K562 (cell line): ENCODE measurements around the gene STT3B. TPM values are rescaled to one million over a fixed set of nuclear protein-coding genes. Genes with fewer than 3 reads are reported as not detected.
A peak's percentile ranks its signal among the peaks of the same experiment; 100 is the strongest.

Source experiments
- ATAC-seq: fragments of 200-7000 bp; cut with Tn5 transposase; 3 replicates; pipeline ENCODE4 v1.9.1; 2020; ENCODE audit warnings: moderate library complexity
- BruUV-seq: library from RNA; stranded (reverse); fragments of 400-500 nt; replicated peaks from 2 replicates; lab custom pipeline; 2021; lab: Mats Ljungman, UMichigan
- CTCF ChIA-PET: fragments of 300-600 bp; formaldehyde crosslinking; extraction: SDS; loops from one replicate; lab custom pipeline; 2021; ENCODE audit warnings: low intra/inter-chr PET ratio; lab: Yijun Ruan, JAX
- POLR2A ChIA-PET: fragments of 300-600, 350-650 bp; sonication (Branson Sonifier 250); formaldehyde crosslinking; extraction: SDS; loops from one replicate; lab custom pipeline; 2021; ENCODE audit warnings: antibody characterized with exemption, inconsistent platforms; lab: Yijun Ruan, JAX
- DNase-seq, 4 experiments: peaks; one replicate each; pipeline versions ENCODE4 v3.0.0 to v3.0.0-alpha.2; 2011 to 2018; ENCODE audit warnings: low spot score in 3 of 4, mixed read lengths in 3 of 4; ENCODE audit errors: extremely low read depth in 1 of 4
- FAIRE-seq: peaks from 2 replicates; lab custom pipeline; 2011; peaks lifted over from hg19 to GRCh38; lab: Jason Lieb, UNC
- H2AFZ ChIP-seq: 2 replicates; pipeline ENCODE4 v1.6.0; 2011; ENCODE audit warnings: low read depth, low read length, control low read depth, inconsistent platforms
- H3K27ac ChIP-seq: fragments of 200-600 bp; 3 replicates; pipeline ENCODE4 v1.8.0; 2011; ENCODE audit warnings: low read depth, mild to moderate bottlenecking, control low read depth, inconsistent platforms, low read length, moderate library complexity, mixed read lengths; ENCODE audit errors: extremely low read depth
- H3K27me3 ChIP-seq, 2 experiments: fragments of 300-600 bp in 1 of 2; 2 replicates in 1 of 2; 3 replicates in 1 of 2; pipeline versions ENCODE4 v1.6.0 to v1.8.0; 2011; ENCODE audit warnings: inconsistent platforms in 2 of 2, low read length in 2 of 2, mild to moderate bottlenecking in 1 of 2, mixed read lengths in 1 of 2, moderate library complexity in 1 of 2; ENCODE audit not compliant: control insufficient read depth in 2 of 2, insufficient read depth in 2 of 2
- H3K36me3 ChIP-seq: fragments of 300-600 bp; 3 replicates; pipeline ENCODE4 v1.8.0; 2011; ENCODE audit warnings: mild to moderate bottlenecking, low read length, inconsistent platforms; ENCODE audit not compliant: control insufficient read depth, insufficient read depth
- H3K4me1 ChIP-seq, 2 experiments: fragments of 200-600 bp in 1 of 2; replicated peaks in 1 of 2; 2 replicates in 1 of 2; 3 replicates in 1 of 2; pipeline versions ENCODE4 v1.5.1 to v1.8.0; 2011; ENCODE audit warnings: inconsistent platforms in 2 of 2, low read length in 2 of 2, mild to moderate bottlenecking in 1 of 2, mixed read lengths in 1 of 2, moderate library complexity in 1 of 2; ENCODE audit not compliant: control insufficient read depth in 2 of 2, insufficient read depth in 2 of 2
- H3K4me2 ChIP-seq: 2 replicates; pipeline ENCODE4 v1.6.1; 2011; ENCODE audit warnings: low read length, control low read depth, inconsistent platforms, mixed read lengths; ENCODE audit not compliant: insufficient read depth
- H3K4me3 ChIP-seq: fragments of 200-600 bp; sonication (generic), shearing (Covaris generic); 2 replicates; pipeline ENCODE4 v1.5.1; 2016; ENCODE audit warnings: control low read depth, inconsistent platforms
- H3K79me2 ChIP-seq: fragments of 200-600 bp; 3 replicates; pipeline ENCODE4 v1.8.0; 2011; ENCODE audit warnings: low read length, inconsistent platforms; ENCODE audit not compliant: control insufficient read depth, insufficient read depth
- H3K9ac ChIP-seq, 2 experiments: 2 replicates each; pipeline versions ENCODE4 v1.6.0 to v1.6.1; 2011; ENCODE audit warnings: low read depth in 2 of 2, low read length in 2 of 2, control low read depth in 1 of 2, inconsistent platforms in 1 of 2, mild to moderate bottlenecking in 1 of 2, mixed read lengths in 1 of 2; ENCODE audit not compliant: insufficient read depth in 1 of 2
- H3K9me1 ChIP-seq: one replicate; pipeline ENCODE4 v1.6.0; 2011; ENCODE audit warnings: inconsistent platforms, mild to moderate bottlenecking, low read length, moderate library complexity; ENCODE audit not compliant: control insufficient read depth, insufficient read depth
- H3K9me3 ChIP-seq: replicated peaks from 2 replicates; pipeline ENCODE4 v1.5.1; 2011; ENCODE audit warnings: low read depth, low read length, inconsistent platforms; ENCODE audit not compliant: control insufficient read depth, insufficient read depth
- H4K20me1 ChIP-seq: replicated peaks from 2 replicates; pipeline ENCODE4 v1.6.1; 2011; ENCODE audit warnings: low read length, inconsistent platforms, mixed read lengths; ENCODE audit not compliant: control insufficient read depth, insufficient read depth
- CBX3 ChIP-seq, 2 experiments: IDR thresholded peaks; 1 replicate in 1 of 2; 2 replicates in 1 of 2; pipeline ENCODE4 v1.6.1; 2012; ENCODE audit warnings: inconsistent platforms in 2 of 2, low read length in 2 of 2, borderline replicate concordance in 1 of 2, control low read depth in 1 of 2
- CREM ChIP-seq: IDR thresholded peaks from 2 replicates; pipeline ENCODE4 v1.6.1; 2014; ENCODE audit warnings: antibody characterized with exemption, low read depth
- FIP1L1 ChIP-seq: fragments of 200-400 bp; formaldehyde crosslinking; IDR thresholded peaks from 2 replicates; pipeline ENCODE4 v1.6.1; 2018; ENCODE audit warnings: mild to moderate bottlenecking, low read depth, low read length; ENCODE audit not compliant: poor library complexity, severe bottlenecking
- FOXA3 ChIP-seq, 2 experiments: fragments of 450-650 bp in 1 of 2; sonication (generic) in 1 of 2; formaldehyde crosslinking; IDR thresholded peaks in 1 of 2; conservative IDR thresholded peaks in 1 of 2; 2 replicates each; pipeline versions ENCODE4 v1.4.0 to v1.8.0; 2020 to 2022; ENCODE audit warnings: mild to moderate bottlenecking in 2 of 2, missing genetic modification reagents in 1 of 2
- KLF1 ChIP-seq: fragments of 450-650 bp; IDR thresholded peaks from 2 replicates; pipeline ENCODE4 v1.6.1; 2016; ENCODE audit warnings: missing genetic modification characterization, missing compliant biosample characterization
- MECOM ChIP-seq: fragments of 250-450 bp; sonication (Bioruptor Pico); IDR thresholded peaks from 2 replicates; pipeline ENCODE4 v1.8.0; 2022; ENCODE audit warnings: inconsistent platforms
- NFIC ChIP-seq: fragments of 450-650 bp; IDR thresholded peaks from 2 replicates; pipeline ENCODE4 v1.6.1; 2017; ENCODE audit warnings: mild to moderate bottlenecking, inconsistent platforms
- POLR2G ChIP-seq: fragments of 200-400 bp; formaldehyde crosslinking; IDR thresholded peaks from 2 replicates; pipeline ENCODE4 v1.6.1; 2017; ENCODE audit warnings: low read depth, mild to moderate bottlenecking, antibody characterized with exemption, low read length, moderate library complexity
- RBM22 ChIP-seq: fragments of 200-400 bp; formaldehyde crosslinking; IDR thresholded peaks from 2 replicates; pipeline ENCODE4 v1.6.1; 2018; ENCODE audit warnings: low read length, low read depth; ENCODE audit not compliant: poor library complexity, severe bottlenecking
- RBM39 ChIP-seq: fragments of 200-400 bp; formaldehyde crosslinking; optimal IDR thresholded peaks from 2 replicates; pipeline ENCODE3; 2018; ENCODE audit warnings: low read depth, low read length
- RUNX1 ChIP-seq: sonication (generic); IDR thresholded peaks from 2 replicates; pipeline ENCODE4 v1.6.1; 2016; ENCODE audit warnings: antibody characterized with exemption, low read depth
- SLC30A9 ChIP-seq: fragments of 250-450 bp; sonication (Bioruptor Pico); IDR thresholded peaks from 2 replicates; pipeline ENCODE4 v1.8.0; 2022; ENCODE audit warnings: mild to moderate bottlenecking, moderate library complexity
- TEAD2 ChIP-seq: fragments of 450-650 bp; IDR thresholded peaks from 2 replicates; pipeline ENCODE4 v1.6.1; 2016; ENCODE audit warnings: missing genetic modification characterization, control low read depth, missing compliant biosample characterization
- ZZZ3 ChIP-seq: fragments of 450-650 bp; IDR thresholded peaks from 2 replicates; pipeline ENCODE4 v1.6.1; 2016; ENCODE audit warnings: antibody characterized with exemption, mild to moderate bottlenecking, moderate library complexity
- WGBS: fragments of 100-300 bp; shearing (Covaris generic); methylation state at CpG from one replicate; pipeline ENCODE4 v1.1.6; 2016; ENCODE audit warnings: low coverage, mixed read lengths; ENCODE audit not compliant: insufficient coverage; ENCODE audit errors: missing lambda C conversion rate; 5-methylcytosine and 5-hydroxymethylcytosine counted together
- in situ Hi-C: fragments of 300-500 bp; cut with MboI; formaldehyde crosslinking; loops from 4 replicates; pipeline ENCODE4 v1.15.0; 2018; ENCODE audit warnings: inconsistent platforms, mixed read lengths
- intact Hi-C: fragments of 100-400 bp; cut with micrococcal nuclease; formaldehyde crosslinking; loops from 2 replicates; pipeline ENCODE4 v1.14.2; 2022
- polyA plus RNA-seq, 8 experiments: library from polyadenylated mRNA; depleted of rRNA in 4 of 8; stranded (reverse) in 5 of 8; unstranded in 3 of 8; fragments of >200 nt; fragmentation: Nextera tagmentation in 2 of 8; fragmentation: Illumina TruSeq in 1 of 8; extraction: Ambion mirVana in 2 of 8; extraction: Trizol in 1 of 8; gene quantifications; 2 replicates each; pipeline versions ENCODE4 v1.2.1 to v1.2.3, GENCODE V29; 2011 to 2014; ENCODE audit warnings: inconsistent platforms in 1 of 8, missing spikeins in 1 of 8
- total RNA-seq, 7 experiments: library from RNA; depleted of rRNA in 6 of 7; stranded (reverse); fragments of >200 nt in 6 of 7; fragmentation: Illumina TruSeq in 2 of 7; extraction: Trizol in 2 of 7; gene quantifications; 2 replicates each; pipeline versions ENCODE4 v1.2.1 to v1.2.3, GENCODE V29; 2011 to 2021; ENCODE audit warnings: low replicate concordance in 1 of 7

STT3B gene
- total and polyA plus RNA-seq, 9 of the 15 experiments (the other 6 are each of a cell fraction or from before 2014, with no cell fraction given) = 22.4 to 147 (median 100) TPM

DNA sequence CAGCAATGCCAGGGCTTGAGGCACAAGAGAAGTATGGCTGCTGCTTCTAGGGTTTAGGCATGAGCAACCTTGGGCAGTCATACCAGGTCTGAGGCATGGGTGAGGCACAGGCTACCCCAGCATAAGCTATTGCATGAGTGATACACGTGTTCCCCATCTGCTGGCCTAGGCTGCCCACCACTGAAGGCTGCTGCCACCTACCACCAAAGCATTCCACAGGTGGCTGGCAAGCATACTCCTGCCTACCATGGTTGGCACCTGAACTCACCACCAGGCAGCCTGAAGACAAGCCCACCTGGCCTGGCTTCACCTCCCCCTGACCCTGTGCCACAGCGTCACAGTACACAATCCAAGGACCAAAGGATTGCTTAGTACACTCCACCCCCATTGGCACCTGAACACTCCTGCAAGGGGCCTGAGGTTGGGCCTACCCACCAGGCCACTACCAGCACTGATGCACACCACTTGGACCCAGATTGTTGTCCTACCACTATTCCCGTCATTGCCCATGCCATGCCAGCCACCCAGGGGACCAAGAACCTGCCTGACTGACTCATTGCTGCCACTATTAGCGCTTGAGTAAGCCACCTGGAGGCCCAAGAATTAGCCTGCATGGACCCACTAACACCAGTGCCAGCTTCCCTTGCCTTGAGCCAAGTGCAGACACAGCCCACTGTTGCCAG, 115.7 kb downstream of the STT3B start:
- Histone ChIP-seq H3K27ac (no peak overlapping the region), H4K20me1 (no peaks in the 10 kb centered on the region), H3K4me1 (no peaks in the 10 kb centered on the region), H3K4me3 (no peak overlapping the region), H3K9me1 (no peaks in the 10 kb centered on the region), H3K4me2 (no peak overlapping the region), H3K27me3 (no peaks in the 10 kb centered on the region), H2AFZ (no peak overlapping the region), H3K9ac (no peak overlapping the region), H3K79me2 (no peaks in the 10 kb centered on the region), H3K36me3 (no peaks in the 10 kb centered on the region), H3K9me3 (peaks cover 25% of the 10 kb centered on the region)
- BruUV-seq = no TSS peak
- ATAC-seq = no peak
- ChIA-PET CTCF (no interaction called here), POLR2A (interaction anchor here (1.0 kb wide), 1 partner anchor 10 kb away, joined by 3 read pairs; no protein-coding TSS in a partner anchor)
- in situ Hi-C loops = no loop called here
- FAIRE-seq = no peak
- peak; percentile 70 for TF ChIP-seq RBM22
- TF ChIP-seq CBX3 (IDR thresholded peaks at IDR 0.05; ENCODE audit: borderline replicate concordance in 1 of 2, low read length in 2 of 2) = peak in 1 of 2 experiments; percentile 5; a peak in 1 of 3 replicates
- no peak for TF ChIP-seq FOXA3 (CRISPR knock-in tag; conservative IDR thresholded peaks at IDR 0.05 in 1 of 2, IDR thresholded peaks at IDR 0.05 in 1 of 2)
- TF ChIP-seq FIP1L1 = no peak
- TF ChIP-seq CREM = no peak
- TF ChIP-seq MECOM = no peak
- TF ChIP-seq SLC30A9 (CRISPR knock-in tag) = no peak
- no peak for TF ChIP-seq RBM39
- TF ChIP-seq KLF1 (tag) = no peak
- TF ChIP-seq TEAD2 (tag) = no peak
- TF ChIP-seq NFIC = no peak
- no peak for TF ChIP-seq ZZZ3
- no peak for TF ChIP-seq RUNX1
- peak; percentile 32; the same call in 1 of the 2 replicates for TF ChIP-seq POLR2G
- 82% methylated on average over 4 of the region's 4 CpGs for WGBS
- DNase-seq = no peak
- intact Hi-C loops = no loop called here
